Duodenal mucosa (tissue), 2 donors: ENCODE data around the gene WWOX.

Experiments used
- H3K27ac ChIP-seq: one replicate; pipeline ENCODE4 v1.7.0; 2013; ENCODE audit warnings: low read depth, low read length
- H3K27me3 ChIP-seq, 2 donors: one replicate each; pipeline ENCODE4 v1.7.0; 2013; ENCODE audit warnings: low read length in 2 of 2, control low read depth in 1 of 2; ENCODE audit not compliant: insufficient read depth in 2 of 2, control insufficient read depth in 1 of 2
- H3K36me3 ChIP-seq, 2 donors: one replicate each; pipeline ENCODE4 v1.7.0; 2013; ENCODE audit warnings: low read length in 2 of 2, control low read depth in 1 of 2; ENCODE audit not compliant: insufficient read depth in 2 of 2, control insufficient read depth in 1 of 2
- H3K4me1 ChIP-seq, 2 donors: one replicate each; pipeline ENCODE4 v1.7.0; 2013; ENCODE audit warnings: low read length in 2 of 2, control low read depth in 1 of 2; ENCODE audit not compliant: insufficient read depth in 2 of 2, control insufficient read depth in 1 of 2
- H3K4me3 ChIP-seq, 2 donors: one replicate each; pipeline ENCODE4 v1.7.0; 2013; ENCODE audit warnings: low read length in 2 of 2, low read depth in 1 of 2
- H3K9ac ChIP-seq, 2 donors: one replicate each; pipeline ENCODE4 v1.7.0; 2013; ENCODE audit warnings: low read length in 2 of 2, low read depth in 1 of 2
- H3K9me3 ChIP-seq, 2 donors: one replicate each; pipeline ENCODE4 v1.7.0; 2013; ENCODE audit warnings: low read length in 2 of 2, control low read depth in 1 of 2; ENCODE audit not compliant: control insufficient read depth in 1 of 2

WWOX gene

GRCh38 chr16:78289373-78289772, 189.9 kb downstream of the WWOX start:
- no peak overlapping the region for H3K9ac ChIP-seq
- H3K27ac ChIP-seq, result no peak overlapping the region
- H3K36me3 ChIP-seq, result no peaks in the 10 kb centered on the region
- H3K4me1 ChIP-seq, result peaks cover 6 to 9% of the 10 kb centered on the region in 2 donors
- no peaks in the 10 kb centered on the region for H3K27me3 ChIP-seq
- H3K4me3 ChIP-seq, result no peak overlapping the region
- no peaks in the 10 kb centered on the region for H3K9me3 ChIP-seq

GRCh38 chr16:78289844-78290277, 190.4 kb downstream of the WWOX start:
- H3K4me1 ChIP-seq, result peaks cover 6 to 9% of the 10 kb centered on the region in 2 donors
- no peak overlapping the region for H3K4me3 ChIP-seq
- H3K36me3 ChIP-seq, result no peaks in the 10 kb centered on the region
- H3K27me3 ChIP-seq, result no peaks in the 10 kb centered on the region
- H3K27ac ChIP-seq, result no peak overlapping the region
- H3K9me3 ChIP-seq, result no peaks in the 10 kb centered on the region
- H3K9ac ChIP-seq, result no peak overlapping the region

GRCh38 chr16:78290395-78290794, 190.9 kb downstream of the WWOX start:
- H3K4me1 ChIP-seq, result peaks cover 5 to 9% of the 10 kb centered on the region in 2 donors

GRCh38 chr16:78290872-78291591, 191.6 kb downstream of the WWOX start:
- Histone ChIP-seq H3K9ac (no peak overlapping the region), H3K27me3 (no peaks in the 10 kb centered on the region), H3K27ac (no peak overlapping the region), H3K4me1 (peaks cover 3 to 9% of the 10 kb centered on the region in 2 donors), H3K9me3 (no peaks in the 10 kb centered on the region), H3K36me3 (no peaks in the 10 kb centered on the region), H3K4me3 (no peak overlapping the region)

More at GRCh38 chr16:78290395-78290794, 190.9 kb downstream of the WWOX start:
- H3K9me3 ChIP-seq, result no peaks in the 10 kb centered on the region
- H3K4me3 ChIP-seq, result no peak overlapping the region
- H3K27me3 ChIP-seq, result no peaks in the 10 kb centered on the region
- H3K36me3 ChIP-seq, result no peaks in the 10 kb centered on the region
- no peak overlapping the region for H3K27ac ChIP-seq
- H3K9ac ChIP-seq, result no peak overlapping the region

- H3K27ac ChIP-seq, result no peak overlapping the region
- no peak overlapping the region for H3K4me3 ChIP-seq
- peaks cover 3 to 9% of the 10 kb centered on the region in 2 donors for H3K4me1 ChIP-seq
Observed at GRCh38 chr16:78291604-78292003, 192.2 kb downstream of the WWOX start.

GRCh38 chr16:78292086-78292843, 192.8 kb downstream of the WWOX start:
- Histone ChIP-seq H3K4me3 (no peak overlapping the region), H3K9me3 (no peaks in the 10 kb centered on the region), H3K36me3 (no peaks in the 10 kb centered on the region), H3K27ac (no peak overlapping the region), H3K9ac (no peak overlapping the region), H3K4me1 (peaks cover 3 to 9% of the 10 kb centered on the region in 2 donors), H3K27me3 (no peaks in the 10 kb centered on the region)

More at GRCh38 chr16:78291604-78292003, 192.2 kb downstream of the WWOX start:
- no peaks in the 10 kb centered on the region for H3K9me3 ChIP-seq
- no peak overlapping the region for H3K9ac ChIP-seq
- no peaks in the 10 kb centered on the region for H3K27me3 ChIP-seq
- H3K36me3 ChIP-seq, result no peaks in the 10 kb centered on the region

- H3K9ac ChIP-seq, result no peak overlapping the region
- H3K36me3 ChIP-seq, result no peaks in the 10 kb centered on the region
- H3K4me3 ChIP-seq, result no peak overlapping the region
- H3K27ac ChIP-seq, result no peak overlapping the region
- H3K4me1 ChIP-seq, result peaks cover 3 to 9% of the 10 kb centered on the region in 2 donors
- H3K27me3 ChIP-seq, result no peaks in the 10 kb centered on the region
- H3K9me3 ChIP-seq, result no peaks in the 10 kb centered on the region
Observed at GRCh38 chr16:78292844-78293380, 193.5 kb downstream of the WWOX start.

- no peaks in the 10 kb centered on the region for H3K27me3 ChIP-seq
- no peak overlapping the region for H3K9ac ChIP-seq
- H3K9me3 ChIP-seq, result no peaks in the 10 kb centered on the region
Observed at GRCh38 chr16:78294538-78295225, 195.2 kb downstream of the WWOX start.

GRCh38 chr16:78297066-78297666, 197.7 kb downstream of the WWOX start:
- no peaks in the 10 kb centered on the region for H3K36me3 ChIP-seq
- no peak overlapping the region for H3K27ac ChIP-seq
- H3K27me3 ChIP-seq, result no peaks in the 10 kb centered on the region
- peaks cover 3 to 9% of the 10 kb centered on the region in 2 donors for H3K4me1 ChIP-seq
- no peaks in the 10 kb centered on the region for H3K9me3 ChIP-seq
- no peak overlapping the region for H3K4me3 ChIP-seq
- H3K9ac ChIP-seq, result no peak overlapping the region

More at GRCh38 chr16:78294538-78295225, 195.2 kb downstream of the WWOX start:
- H3K27ac ChIP-seq, result no peak overlapping the region
- H3K4me3 ChIP-seq, result no peak overlapping the region
- H3K36me3 ChIP-seq, result no peaks in the 10 kb centered on the region
- H3K4me1 ChIP-seq, result peaks cover 3 to 9% of the 10 kb centered on the region in 2 donors
